ENCODE measurements around the gene INHBA.

The INHBA gene

GRCh38 chr7:41706228-41706930, 3.5 kb upstream of the INHBA start:
- Histone ChIP-seq H3K9me2 (replicated peaks; ENCODE audit: insufficient read depth, low read length) (no peaks in the 10 kb centered on the region), H3K4me3 (ENCODE audit: low read length) (peak overlapping the region; percentile 71), H3K79me2 (ENCODE audit: low read length) (no peaks in the 10 kb centered on the region), H3K27me3 (replicated peaks; ENCODE audit: insufficient read depth, low read length) (no peaks in the 10 kb centered on the region), H3K36me3 (replicated peaks; ENCODE audit: insufficient read depth, low read length) (no peaks in the 10 kb centered on the region), H3F3A (ENCODE audit: insufficient read depth, low read length) (peaks cover 8% of the 10 kb centered on the region), H2AFZ (ENCODE audit: low read length) (peak overlapping the region; percentile 94), H3K9ac (ENCODE audit: low read length) (no peak overlapping the region; the same call in 1 of the 2 replicates), H3K4me2 (ENCODE audit: low read depth, low read length) (peak overlapping the region; percentile 94), H3K4me1 (ENCODE audit: low read length) (peaks cover 14% of the 10 kb centered on the region), H3K9me3 (replicated peaks; ENCODE audit: insufficient read depth, low read length) (no peaks in the 10 kb centered on the region), H3K27ac (ENCODE audit: low read length) (no peak overlapping the region; the same call in 1 of the 2 replicates), H4K20me1 (ENCODE audit: insufficient read depth, low read length) (no peaks in the 10 kb centered on the region)
- no peak for TF ChIP-seq EZH2 (optimal IDR thresholded peaks at IDR 0.05; ENCODE audit: low read depth, low read length)
- no peak for TF ChIP-seq CTCF (IDR thresholded peaks at IDR 0.05; ENCODE audit: low read length)
- TF ChIP-seq EZH2phosphoT487 (IDR thresholded peaks at IDR 0.05; ENCODE audit: low read length), result no peak
- DNase-seq, result no peak

- no peaks in the 10 kb centered on the region for H3K79me2 ChIP-seq (ENCODE audit: low read length)
- no peaks in the 10 kb centered on the region for H3K36me3 ChIP-seq (replicated peaks; ENCODE audit: insufficient read depth, low read length)
- H3K27ac ChIP-seq (ENCODE audit: low read length), result peak overlapping the region; percentile 57; the same call in 1 of the 2 replicates
- H3K4me2 ChIP-seq (ENCODE audit: low read depth, low read length), result peak overlapping the region; percentile 94
- H3K27me3 ChIP-seq (replicated peaks; ENCODE audit: insufficient read depth, low read length), result no peaks in the 10 kb centered on the region
- H4K20me1 ChIP-seq (ENCODE audit: insufficient read depth, low read length), result no peaks in the 10 kb centered on the region
- peaks cover 14% of the 10 kb centered on the region for H3K4me1 ChIP-seq (ENCODE audit: low read length)
- peak overlapping the region; percentile 54; the same call in 1 of the 2 replicates for H3K9ac ChIP-seq (ENCODE audit: low read length)
- DNase-seq, result peak; percentile 95
- H2AFZ ChIP-seq (ENCODE audit: low read length), result peak overlapping the region; percentile 94
- H3F3A ChIP-seq (ENCODE audit: insufficient read depth, low read length), result peaks cover 8% of the 10 kb centered on the region
- peak overlapping the region; percentile 71 for H3K4me3 ChIP-seq (ENCODE audit: low read length)
- TF ChIP-seq CTCF (IDR thresholded peaks at IDR 0.05; ENCODE audit: low read length) (peak; percentile 82), EZH2phosphoT487 (IDR thresholded peaks at IDR 0.05; ENCODE audit: low read length) (no peak)
- no peaks in the 10 kb centered on the region for H3K9me2 ChIP-seq (replicated peaks; ENCODE audit: insufficient read depth, low read length)
- no peaks in the 10 kb centered on the region for H3K9me3 ChIP-seq (replicated peaks; ENCODE audit: insufficient read depth, low read length)
Measured at GRCh38 chr7:41705109-41705901, 2.4 kb upstream of the INHBA start.

GRCh38 chr7:41701068-41701941, 1.6 kb downstream of the INHBA start:
- H3K9ac ChIP-seq (ENCODE audit: low read length), result no peak overlapping the region
- no peak for DNase-seq
- no peak overlapping the region for H2AFZ ChIP-seq (ENCODE audit: low read length)
- no peaks in the 10 kb centered on the region for H3K9me3 ChIP-seq (replicated peaks; ENCODE audit: insufficient read depth, low read length)
- no peaks in the 10 kb centered on the region for H3K27me3 ChIP-seq (replicated peaks; ENCODE audit: insufficient read depth, low read length)
- TF ChIP-seq CTCF (IDR thresholded peaks at IDR 0.05; ENCODE audit: low read length) (no peak), EZH2phosphoT487 (IDR thresholded peaks at IDR 0.05; ENCODE audit: low read length) (no peak), EZH2 (optimal IDR thresholded peaks at IDR 0.05; ENCODE audit: low read depth, low read length) (no peak)
- H3K4me1 ChIP-seq (ENCODE audit: low read length), result peaks cover 11% of the 10 kb centered on the region
- H3K79me2 ChIP-seq (ENCODE audit: low read length), result no peaks in the 10 kb centered on the region
- no peaks in the 10 kb centered on the region for H3K36me3 ChIP-seq (replicated peaks; ENCODE audit: insufficient read depth, low read length)
- H3K4me3 ChIP-seq (ENCODE audit: low read length), result no peak overlapping the region
- H3K4me2 ChIP-seq (ENCODE audit: low read depth, low read length), result no peak overlapping the region
- no peaks in the 10 kb centered on the region for H4K20me1 ChIP-seq (ENCODE audit: insufficient read depth, low read length)
- H3K9me2 ChIP-seq (replicated peaks; ENCODE audit: insufficient read depth, low read length), result no peaks in the 10 kb centered on the region
- peaks cover 8% of the 10 kb centered on the region for H3F3A ChIP-seq (ENCODE audit: insufficient read depth, low read length)
- H3K27ac ChIP-seq (ENCODE audit: low read length), result no peak overlapping the region
